GM19035 (cell line): ENCODE measurements around the gene FHOD1.

ENCODE experiments used
- ATAC-seq: cut with Tn5 transposase; IDR thresholded peaks from one replicate; pipeline ENCODE4 v1.9.1; 2021; ENCODE audit not compliant: unreplicated experiment

Gene FHOD1

DNA sequence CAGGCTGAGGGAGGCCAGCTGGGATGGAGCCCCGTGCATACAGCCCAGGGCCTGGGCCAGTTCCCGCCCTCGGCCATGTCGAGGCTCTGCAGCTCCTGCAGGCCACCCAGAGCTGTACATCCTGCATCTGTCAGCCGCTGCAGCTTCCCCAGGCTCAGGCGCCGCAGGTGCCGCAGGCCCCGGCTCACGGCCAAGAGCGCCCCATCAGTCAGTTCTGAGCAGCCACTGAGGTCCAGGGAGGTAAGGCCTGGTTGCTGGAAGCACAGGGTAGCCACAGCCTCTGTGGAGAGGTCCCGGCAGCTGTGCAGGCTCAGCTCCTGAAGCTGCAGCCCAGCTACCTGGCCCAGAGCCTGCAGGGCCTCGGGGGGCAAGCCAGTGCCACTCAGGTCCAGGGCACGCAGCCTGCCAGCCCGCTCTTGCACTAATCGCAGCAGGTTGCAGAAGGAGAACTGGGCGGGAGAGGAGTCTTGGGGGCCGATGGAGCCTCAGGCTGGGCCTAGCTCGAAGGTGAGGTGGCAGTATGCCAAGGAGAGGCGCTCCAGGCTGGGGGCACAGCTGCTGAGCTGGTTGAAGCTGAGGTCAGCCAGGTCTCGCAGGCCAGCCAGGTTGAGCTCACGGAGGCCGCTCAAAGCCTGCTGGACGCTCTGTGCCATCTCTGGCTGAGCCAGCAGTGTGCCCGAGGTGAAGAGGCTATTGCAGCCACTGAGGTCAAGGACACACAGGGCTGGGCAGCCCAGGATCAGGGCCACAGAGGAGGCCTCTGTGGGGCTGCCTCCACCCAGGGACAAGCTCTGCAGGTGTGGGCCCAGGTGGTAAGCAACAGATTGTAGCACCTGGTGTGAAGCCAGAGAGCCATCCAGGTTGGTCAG lies 37.0 kb downstream of the FHOD1 start:
- ATAC-seq, result no peak

DNA sequence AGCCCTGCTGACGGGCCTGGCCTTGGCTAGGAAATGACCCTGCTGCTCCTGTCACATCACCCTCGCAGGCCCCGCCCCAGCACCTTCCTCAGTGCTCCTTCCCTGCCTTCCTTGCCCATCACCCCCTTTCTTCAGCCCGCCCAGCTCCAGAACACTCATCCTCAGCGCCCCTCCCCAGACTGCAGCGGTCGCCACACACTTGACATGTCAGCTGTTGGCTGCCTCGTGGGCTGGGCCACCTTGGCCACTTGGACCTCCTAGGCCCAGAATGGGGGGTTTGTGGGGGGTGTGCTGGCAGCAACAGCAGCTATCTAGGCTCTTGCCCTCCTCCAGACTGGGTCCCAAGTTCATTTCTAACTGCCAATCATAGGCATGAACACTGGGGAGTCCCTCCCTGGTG lies 37.7 kb downstream of the FHOD1 start:
- no peak for ATAC-seq

DNA sequence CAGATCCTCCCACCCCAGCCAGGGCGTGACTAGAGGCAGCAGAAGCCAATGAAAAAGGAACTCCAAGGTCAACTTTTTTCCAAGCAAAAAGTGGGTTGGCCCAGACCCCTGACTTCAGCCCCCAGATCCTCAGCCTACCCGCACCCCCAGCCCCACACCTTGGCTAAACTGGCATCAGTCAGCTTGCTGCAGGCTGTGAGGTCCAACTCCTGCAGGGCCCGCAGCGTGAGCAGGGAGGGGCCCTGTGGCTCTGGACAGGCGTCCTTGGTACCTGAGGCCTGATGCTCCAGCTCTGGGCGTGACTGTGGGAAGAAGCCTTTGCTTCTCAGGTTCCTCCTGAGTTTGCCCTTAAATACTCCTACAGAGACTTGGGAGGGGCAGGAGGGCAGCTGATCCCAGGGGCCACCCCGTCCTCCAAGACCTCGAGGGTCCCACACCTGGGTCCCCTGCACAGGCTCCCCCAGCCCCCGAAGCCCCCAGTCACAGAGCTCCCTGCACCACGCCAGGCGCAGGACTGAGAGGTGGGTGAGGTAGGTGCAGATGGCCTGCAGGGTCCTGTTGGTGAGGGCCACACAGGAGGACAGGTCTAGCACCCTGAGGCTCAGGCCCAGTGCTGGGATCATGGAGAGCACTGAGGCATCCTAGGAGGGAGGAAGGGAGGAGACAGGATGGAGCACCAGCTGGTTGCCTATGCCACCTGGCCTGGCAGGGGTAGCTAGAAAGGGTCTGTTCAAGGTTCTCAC lies 39.0 kb downstream of the FHOD1 start:
- ATAC-seq, result no peak

DNA sequence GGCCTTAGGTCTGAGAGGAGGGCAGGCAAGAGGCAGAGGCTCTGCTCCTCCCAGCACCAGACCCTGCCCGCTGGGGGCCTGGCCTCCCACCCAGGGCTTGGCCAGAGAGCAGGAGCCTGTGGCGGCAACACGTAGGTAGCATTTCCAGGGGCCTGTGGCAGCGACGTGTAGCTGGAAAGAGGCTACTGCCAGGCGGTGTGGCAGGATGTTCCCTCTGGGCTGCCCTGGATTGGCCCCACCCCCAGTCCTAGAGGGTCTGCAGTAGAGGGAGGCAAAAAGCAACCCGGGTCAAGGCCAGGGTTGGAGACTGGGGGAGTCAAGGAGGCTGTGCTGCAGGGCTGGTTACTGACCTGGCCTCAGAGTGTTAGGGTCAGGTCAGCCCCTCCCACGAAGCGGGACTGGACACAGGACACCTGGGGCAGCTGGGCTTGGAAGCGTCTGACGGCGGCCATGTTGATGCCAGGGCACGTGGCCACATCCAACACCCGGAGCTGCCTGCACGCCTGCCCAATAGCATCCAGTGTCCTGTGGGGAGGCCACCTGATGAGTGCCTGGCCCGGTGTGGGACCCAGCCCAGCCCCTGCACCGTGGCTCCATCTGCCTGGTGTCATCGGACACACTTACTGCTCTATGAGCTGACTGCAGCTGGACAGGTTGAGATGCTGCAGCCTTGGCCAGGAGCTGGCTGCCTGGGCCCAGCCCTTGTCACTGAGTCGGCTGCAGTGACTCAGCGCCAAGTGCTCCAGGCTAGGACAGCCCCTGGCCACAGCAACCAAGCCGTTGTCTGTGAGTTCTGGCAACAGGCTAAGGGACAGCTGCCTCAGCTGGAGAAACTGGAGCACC lies 39.8 kb downstream of the FHOD1 start:
- no peak for ATAC-seq

DNA sequence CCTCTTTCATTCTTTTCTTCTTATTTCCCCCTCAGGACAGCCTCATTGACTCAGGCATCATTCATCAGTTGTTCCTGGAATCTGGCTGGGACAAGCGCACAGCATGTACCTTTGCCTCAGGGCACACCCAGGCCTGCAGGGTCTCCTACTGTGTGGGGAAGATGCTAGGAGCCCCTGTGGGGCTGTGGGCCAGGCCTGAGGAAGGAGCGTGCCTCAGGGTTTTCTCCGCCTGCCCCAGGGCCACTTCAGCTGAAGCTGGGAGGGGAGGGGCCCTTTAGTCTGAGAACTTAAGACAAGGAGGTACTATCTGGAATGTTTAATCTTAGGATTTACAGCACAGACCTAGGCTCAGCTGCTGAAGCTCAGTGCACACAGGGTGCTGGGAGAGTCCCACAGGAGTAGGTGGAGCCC lies 40.4 kb downstream of the FHOD1 start:
- ATAC-seq, result no peak

DNA sequence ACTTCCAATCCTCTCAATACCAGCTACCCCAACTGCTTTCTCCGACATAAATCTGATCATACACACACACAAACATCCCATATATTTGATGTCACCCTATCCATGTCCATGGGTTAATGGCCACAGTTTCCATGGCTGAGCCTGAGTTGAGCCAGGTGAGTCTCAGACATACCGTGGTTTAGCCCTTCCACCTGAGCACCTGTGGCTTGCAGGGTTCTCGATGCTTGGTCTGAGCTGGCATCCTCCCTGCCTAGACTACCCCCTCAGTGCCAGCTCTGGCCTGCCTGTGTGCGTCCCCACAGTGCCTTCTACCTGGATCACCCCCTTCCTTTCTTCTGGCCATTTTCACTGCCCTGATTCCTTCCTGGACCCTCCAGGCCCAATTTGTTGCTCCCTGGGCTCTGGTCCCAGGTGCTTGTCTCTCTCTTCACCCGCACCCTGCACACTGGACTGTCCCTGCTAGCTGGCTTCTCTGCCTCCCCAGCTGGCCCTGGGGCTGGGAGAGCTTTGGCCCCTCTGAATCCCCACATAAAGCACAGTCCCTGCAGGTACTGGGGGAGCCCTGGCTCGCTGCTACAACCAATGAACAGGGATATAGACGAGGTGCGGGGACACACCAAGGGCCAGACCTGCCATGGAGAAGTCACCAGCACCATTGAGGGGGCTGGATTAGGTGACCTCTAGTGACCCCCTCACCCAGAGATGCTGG lies 41.0 kb downstream of the FHOD1 start:
- ATAC-seq, result no peak

DNA sequence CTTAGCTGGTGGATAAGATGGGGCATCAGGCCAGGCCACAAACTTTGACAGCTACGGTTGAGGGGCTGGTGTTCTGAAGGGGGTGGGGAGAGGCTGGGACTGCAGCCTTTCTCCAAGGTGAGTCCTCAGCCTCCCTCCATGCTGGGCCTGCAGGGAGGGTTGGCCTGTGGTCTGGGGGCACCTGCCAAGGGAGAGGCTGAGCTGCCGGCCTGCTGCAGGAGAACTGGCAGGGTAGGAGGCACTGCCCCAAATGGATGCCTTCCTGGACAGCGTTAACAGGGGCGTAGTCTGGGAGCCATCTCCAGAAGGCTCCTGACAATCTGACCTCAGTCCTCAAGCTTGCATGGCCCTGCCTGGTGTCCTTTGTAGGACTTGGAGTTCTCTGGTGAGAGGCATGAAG lies 43.2 kb downstream of the FHOD1 start:
- no peak for ATAC-seq

DNA sequence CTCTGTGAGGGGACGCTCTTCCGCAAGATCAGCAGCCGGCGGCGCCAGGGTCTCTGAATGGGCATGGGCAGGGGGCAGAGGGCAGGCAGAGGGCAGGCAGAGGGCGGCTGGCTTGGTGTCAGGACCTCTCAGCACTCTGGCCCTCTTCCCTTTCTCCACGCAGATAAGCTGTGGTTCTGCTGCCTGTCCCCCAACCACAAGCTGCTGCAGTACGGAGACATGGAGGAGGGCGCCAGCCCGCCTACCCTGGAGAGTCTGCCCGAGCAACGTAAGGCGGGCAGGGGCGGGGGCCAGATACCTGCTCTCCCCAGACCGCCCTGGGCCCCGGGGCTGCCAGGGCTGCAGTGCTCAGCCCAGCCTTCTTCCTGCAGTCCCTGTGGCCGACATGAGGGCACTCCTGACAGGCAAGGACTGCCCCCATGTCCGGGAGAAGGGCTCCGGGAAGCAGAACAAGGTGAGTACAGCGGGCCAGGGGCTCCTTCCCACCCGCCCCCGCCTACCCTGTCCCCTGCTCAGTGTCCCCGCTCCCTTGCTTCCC lies 44.3 kb downstream of the FHOD1 start:
- ATAC-seq, result no peak

DNA sequence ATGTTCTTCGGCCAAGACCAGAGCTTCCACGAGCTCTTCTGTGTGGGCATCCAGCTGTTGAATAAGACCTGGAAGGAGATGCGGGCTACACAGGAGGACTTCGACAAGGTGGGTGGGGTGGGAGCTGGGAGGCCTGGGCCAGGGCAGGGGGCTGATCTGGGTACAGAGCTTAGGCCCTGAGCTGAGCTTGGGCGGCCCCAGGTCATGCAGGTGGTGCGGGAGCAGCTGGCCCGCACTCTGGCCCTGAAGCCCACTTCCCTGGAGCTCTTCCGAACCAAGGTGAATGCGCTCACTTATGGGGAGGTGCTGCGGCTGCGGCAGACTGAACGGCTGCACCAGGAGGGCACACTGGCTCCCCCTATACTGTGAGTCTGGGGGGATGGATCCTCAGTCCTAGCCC lies 44.9 kb downstream of the FHOD1 start:
- ATAC-seq, result no peak

DNA sequence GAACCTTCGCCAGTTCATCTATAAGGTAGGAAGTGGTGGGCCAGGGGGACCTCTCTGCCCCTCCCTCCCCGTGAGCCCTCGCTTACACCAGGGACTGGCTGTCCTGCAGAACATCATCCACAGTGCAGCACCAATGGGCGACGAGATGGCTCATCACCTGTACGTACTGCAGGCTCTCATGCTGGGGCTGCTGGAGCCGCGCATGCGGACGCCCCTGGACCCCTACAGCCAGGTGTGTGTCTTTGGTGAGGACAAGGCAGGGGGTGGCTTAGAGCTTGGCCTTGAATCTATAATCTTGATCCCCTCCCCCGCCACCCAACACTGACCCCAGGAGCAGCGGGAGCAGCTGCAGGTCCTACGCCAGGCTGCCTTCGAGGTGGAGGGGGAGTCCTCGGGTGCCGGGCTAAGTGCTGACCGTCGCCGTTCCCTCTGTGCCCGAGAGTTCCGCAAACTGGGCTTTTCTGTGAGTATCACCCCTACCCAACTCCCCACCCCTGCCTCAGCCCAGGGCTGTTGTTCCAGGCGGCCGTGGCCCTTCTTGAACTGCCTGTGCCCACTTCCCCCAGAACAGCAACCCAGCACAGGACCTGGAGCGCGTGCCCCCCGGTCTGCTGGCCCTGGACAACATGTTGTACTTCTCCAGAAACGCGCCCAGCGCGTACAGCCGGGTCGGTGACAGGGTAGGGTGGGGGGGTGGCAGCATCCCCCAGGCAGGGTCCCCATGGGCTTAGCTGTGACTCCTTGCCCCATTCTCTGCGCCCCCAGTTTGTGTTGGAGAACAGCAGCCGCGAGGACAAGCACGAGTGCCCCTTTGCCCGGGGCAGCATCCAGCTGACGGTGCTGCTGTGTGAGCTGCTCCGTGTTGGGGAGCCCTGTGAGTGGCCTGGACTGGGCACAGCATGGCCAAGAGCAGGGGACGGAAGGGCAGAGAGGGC lies 45.6 kb downstream of the FHOD1 start:
- ATAC-seq, result no peak

DNA sequence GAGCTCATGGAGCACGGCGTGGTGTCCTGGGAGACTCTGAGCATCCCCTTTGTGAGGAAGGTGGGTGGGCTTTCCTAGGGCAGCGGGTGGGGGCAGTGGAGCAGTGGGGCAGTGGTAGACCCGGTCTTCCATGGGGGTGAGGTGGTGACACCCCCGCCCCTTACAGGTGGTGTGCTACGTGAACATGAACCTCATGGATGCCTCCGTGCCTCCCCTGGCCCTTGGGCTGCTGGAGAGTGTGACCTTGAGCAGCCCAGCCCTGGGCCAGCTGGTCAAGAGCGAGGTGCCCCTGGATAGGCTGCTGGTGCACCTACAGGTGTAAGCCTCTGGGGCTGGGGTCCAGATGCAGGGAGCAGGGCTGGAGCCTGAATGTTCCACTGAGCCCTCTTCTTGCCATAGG lies 46.8 kb downstream of the FHOD1 start:
- ATAC-seq, result no peak

DNA sequence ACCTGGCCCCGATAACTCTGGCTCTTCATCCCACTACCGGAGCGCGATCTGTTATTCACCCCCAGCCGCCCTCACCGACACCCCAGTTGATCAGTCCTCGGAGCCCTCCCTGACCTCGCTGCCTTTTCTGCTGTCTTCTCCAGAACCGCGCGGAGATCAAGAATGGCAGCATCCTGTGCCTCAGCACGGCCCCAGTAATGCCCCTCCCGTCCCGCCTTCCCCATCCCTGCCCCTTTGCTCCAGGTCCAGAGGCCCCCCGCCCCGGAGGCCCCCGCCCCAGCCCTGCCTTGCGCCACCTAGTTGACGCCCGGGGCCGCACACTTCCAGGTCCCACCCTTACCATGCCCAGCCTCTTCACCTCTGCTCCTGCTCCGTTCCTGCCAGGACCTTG lies 47.5 kb downstream of the FHOD1 start:
- ATAC-seq, result no peak

DNA sequence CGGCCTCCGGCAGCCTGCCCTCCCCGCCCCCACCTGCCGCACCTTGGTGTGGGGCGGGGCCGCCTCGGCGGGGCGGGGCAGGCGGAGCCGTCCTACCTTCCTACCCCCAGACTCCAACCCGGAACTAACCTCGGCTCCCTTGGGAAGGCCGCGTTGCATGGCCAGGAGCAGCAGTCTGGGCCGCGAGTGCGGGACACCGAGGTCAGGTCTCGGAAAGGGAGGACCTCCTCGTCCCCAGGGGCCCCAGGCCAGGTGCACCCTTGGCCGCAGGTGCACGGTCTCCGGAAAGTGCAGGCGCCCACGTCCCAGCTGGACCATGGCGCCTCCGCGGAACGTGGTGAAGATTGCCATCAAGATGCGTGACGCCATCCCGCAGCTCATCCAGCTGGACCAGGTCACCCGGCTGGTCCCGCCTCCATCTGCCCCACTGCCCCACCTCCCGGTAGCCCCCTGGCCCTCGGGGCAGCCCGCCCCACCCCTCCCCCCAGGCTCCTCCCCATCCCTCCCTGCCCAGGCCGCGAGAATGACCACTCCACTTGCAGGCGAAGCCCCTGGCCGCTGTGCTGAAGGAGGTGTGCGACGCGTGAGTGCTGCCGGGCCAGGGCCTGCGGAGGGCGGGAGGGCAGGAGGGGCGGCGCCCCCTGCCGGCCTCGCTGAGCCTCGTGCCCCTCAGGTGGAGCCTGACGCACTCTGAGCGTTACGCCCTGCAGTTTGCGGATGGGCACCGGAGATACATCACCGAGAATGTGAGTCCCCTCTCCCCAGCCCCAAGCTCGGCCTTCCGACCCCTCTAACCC lies 48.1 kb downstream of the FHOD1 start, which contains the start of gene ELMO3:
ELMO3 (plus strand) TSS at position 121 of the 797 bp plus-strand sequence; CDS start at position 317, 196 bp downstream.
- ATAC-seq, result no peak

DNA sequence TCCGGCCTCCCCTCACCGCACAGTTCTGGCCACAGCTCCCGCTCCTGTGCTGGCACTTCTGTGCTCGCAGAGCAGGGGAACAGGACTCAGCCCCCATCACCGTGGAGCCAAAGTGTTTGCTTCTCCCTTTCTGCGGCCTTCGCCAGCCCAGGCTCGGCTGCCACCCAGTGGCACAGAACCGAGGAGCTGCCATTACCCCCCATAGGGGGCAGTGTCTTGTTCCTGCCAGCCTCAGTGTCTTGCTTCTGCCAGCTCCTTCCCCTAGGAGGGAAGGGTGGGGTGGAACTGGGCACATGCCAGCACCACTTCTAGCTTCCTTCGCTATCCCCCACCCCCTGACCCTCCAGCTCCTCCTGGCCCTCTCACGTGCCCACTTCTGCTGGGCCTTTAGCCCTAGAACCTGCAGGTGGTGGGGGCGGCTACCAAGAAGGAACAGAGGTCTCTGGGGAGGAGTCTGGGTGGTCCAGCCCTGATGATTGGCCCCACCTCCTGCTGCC lies 49.0 kb downstream of the FHOD1 start:
- ATAC-seq, result no peak

DNA sequence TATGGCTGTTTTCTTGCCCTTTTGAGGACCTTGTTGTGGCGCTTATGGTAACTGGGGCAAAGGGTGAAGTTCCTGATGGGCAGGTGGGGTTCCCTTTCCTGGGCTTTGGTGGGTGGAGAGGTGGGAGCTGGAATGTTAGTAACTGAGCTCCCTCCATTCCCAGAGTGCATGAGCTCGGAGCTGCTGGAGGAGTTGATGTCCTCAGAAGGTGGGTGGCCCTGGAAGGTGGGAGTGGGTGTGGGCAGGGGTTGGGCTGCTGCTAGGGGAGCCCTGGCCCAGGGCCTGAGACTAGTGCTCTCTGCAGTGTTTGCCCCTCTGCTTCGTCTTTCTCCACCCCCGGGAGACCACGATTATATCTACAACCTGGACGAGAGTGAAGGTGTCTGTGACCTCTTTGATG lies 49.6 kb downstream of the FHOD1 start:
- no peak for ATAC-seq

DNA sequence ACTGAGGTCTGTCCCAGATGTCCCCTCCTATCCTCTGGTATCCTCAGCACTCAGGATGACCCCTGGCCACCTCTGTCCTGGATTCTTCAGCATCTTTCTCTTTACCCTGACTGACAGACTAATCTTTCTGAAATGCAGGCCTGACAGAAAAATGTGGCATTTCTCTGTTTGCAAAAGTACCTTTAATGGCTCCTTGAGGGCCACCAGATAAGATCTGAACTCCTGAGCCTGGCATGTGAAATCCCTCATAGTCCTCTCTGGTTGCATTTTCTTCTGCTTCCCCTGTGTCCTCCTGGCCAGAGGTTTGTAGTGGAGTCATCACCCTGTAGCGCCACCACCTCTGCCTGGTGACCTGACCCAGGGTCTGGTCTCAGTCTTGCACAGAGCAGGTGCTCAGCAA lies 50.4 kb downstream of the FHOD1 start:
- ATAC-seq, result no peak

DNA sequence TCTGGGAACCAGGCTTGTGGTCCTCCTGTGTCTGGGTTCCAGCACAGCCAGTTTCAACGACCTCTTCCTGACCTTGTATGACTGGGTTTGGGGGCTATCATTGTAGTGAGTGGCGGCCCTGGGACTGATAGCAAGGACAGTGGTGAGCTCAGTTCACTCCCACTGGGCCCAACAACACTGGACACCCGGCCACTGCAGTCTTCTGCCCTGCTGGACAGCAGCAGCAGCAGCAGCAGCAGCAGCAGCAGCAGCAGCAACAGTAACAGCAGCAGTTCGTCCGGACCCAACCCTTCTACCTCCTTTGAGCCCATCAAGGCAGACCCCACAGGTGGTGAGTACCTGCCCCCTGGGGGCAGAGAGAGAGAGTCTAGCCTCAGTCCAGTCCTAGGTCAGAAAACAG lies 51.6 kb downstream of the FHOD1 start:
- no peak for ATAC-seq

DNA sequence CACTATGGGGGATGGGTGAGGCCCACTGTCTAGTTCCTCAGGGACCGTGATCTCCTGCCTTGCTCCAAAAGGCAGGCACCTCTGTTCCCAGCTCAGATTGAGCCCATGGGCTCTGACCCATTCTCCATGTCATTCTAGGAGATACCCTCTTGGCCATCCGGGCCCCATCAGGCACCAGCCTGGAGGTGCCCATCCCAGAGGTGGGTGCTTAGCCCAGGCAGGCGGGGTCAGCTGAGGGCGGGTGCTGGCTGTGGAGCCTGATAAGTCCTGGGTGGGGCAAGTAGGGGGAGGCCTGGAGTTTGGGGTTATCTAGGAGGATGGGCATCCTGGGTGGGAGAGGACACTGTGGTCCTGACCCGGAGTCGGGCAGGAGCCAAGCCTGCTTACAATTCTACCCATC lies 53.0 kb downstream of the FHOD1 start:
- no peak for ATAC-seq
